ENCODE measurements around the gene KLHL36.
"Not testable (repeated sequence)": the region's sequence is repeated elsewhere in the genome, so short reads cannot be mapped to it uniquely, and the experiment has no call there.

DNA sequence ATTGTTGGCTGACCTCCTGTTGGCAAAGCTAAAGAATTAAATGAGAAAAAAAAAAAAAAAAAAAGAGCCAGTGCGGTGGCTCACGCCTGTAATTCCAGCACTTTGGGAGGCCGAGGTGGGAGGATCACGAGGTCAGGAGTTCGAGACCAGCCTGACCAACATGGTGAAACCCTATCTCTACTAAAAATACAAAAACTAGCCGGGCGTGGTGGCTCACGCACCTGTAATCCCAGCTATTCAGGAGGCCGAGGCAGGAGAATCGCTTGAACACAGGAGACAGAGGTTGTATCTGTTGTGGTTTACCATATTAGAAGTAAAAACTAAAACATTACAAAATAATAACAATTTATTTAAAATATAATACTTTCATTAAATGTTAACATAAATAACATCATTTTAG, 45.6 kb downstream of the KLHL36 start:
- TF ChIP-seq, protein P1, sequence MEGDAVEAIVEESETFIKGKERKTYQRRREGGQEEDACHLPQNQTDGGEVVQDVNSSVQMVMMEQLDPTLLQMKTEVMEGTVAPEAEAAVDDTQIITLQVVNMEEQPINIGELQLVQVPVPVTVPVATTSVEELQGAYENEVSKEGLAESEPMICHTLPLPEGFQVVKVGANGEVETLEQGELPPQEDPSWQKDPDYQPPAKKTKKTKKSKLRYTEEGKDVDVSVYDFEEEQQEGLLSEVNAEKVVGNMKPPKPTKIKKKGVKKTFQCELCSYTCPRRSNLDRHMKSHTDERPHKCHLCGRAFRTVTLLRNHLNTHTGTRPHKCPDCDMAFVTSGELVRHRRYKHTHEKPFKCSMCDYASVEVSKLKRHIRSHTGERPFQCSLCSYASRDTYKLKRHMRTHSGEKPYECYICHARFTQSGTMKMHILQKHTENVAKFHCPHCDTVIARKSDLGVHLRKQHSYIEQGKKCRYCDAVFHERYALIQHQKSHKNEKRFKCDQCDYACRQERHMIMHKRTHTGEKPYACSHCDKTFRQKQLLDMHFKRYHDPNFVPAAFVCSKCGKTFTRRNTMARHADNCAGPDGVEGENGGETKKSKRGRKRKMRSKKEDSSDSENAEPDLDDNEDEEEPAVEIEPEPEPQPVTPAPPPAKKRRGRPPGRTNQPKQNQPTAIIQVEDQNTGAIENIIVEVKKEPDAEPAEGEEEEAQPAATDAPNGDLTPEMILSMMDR (conservative IDR thresholded peaks at IDR 0.05; ENCODE audit: low read depth, low read length) = not testable (repeated sequence)
- TF ChIP-seq EZH2 (IDR thresholded peaks at IDR 0.05; ENCODE audit: borderline replicate concordance, low read depth, low read length, poor library complexity, severe bottlenecking) = not testable (repeated sequence)

Data from A673 (cell line).